DMS153 (cell line): ENCODE results near the gene ZFX.
"Not testable (repeated sequence)": the region's sequence is repeated elsewhere in the genome, so short reads cannot be mapped to it uniquely, and the experiment has no call there.

Experiments
- DNase-seq: peaks from one replicate; lab custom pipeline; 2025; lab: John Stamatoyannopoulos, UW

The ZFX gene

DNA sequence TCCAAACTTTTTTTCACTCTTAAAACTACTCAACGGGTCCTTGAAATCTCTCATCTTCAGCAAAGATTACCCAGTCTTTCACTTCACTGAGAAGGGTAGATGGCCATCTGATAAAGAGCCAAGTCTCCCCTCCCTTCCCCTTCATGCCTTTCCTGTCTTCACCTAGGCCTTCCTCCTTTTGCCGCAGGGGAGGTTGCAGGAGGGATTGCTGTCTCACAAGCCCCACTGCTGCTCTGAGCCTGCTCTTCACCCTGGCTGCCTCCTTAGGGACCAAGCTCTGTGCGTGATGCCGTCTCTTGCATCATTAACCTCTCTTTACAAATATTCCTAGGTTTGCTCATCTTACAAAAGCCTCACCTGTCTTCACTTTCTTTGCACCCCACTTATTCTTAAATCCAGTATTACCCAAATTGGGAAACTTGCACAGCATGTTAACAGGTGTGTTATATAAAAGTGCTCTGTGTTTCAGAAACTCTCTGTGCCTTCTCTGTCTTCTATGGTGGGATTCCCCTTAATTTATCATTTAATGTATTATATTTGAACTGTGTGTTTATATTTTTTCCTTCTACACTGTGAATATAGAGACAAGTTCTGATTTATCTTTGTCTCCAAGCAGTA is 3.8 kb downstream of the ZFX start:
- no peak for DNase-seq

DNA sequence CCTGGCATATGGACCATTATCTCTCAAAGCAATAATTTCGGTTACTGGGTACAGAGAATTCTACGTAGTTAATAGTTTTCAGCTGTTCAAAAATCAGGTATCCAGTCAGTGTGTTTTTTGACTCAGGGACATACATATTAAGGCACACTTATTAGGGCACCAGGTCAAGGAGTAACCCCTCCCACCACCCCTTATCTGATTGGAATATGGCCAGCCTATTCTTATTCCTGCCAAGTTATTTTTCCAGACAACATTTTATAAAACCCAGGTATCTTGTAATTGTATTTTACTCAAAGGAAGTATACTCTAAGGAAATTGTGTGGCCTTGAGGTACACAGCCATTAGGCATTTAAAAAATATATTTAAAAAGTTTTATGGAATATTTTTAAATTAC is 4.3 kb downstream of the ZFX start:
- DNase-seq, result no peak

DNA sequence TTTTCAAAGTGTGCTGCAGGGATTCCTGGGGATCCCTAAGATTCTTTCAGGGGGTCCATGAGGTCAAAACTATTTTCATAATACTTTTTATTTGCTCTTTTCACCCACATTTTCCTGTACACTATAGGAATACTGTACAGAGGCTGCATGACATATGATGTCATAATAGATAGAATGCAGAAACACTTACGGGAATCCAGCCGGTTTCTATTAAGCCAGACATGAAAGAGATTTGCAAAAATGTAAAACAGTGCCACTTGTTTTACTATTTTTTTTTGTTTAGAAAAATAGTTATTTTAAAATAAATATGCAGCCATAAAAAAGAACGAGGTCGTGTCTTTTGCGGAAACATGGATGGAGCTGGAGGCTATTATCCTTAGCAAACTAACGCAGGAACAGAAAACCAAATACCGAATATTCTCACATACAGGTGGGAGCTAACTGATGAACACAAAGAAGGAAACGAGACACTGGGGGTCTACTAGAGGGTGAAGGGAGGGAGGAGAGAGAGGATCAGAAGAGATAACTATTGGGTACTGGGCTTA is 5.0 kb downstream of the ZFX start:
- no peak for DNase-seq

DNA sequence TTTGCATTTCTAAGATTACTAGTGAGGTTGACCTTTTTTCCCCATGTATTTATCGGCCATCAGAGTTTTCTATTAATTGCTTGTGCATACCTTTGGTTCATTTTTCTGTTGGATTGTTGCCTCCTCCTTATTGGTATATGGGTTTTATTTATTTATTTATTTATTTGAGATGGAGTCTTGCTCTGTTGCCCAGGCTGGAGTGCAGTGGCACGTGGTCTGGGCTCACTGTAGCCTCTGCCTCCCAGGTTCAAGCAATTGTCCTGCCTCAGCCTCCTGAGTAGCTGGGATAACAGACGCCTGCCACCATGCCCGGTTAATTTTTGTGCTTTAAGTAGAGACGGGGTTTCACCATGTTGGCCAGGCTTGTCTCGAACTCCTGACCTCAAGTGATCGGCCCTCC is 6.2 kb downstream of the ZFX start:
- not testable (repeated sequence) for DNase-seq

DNA sequence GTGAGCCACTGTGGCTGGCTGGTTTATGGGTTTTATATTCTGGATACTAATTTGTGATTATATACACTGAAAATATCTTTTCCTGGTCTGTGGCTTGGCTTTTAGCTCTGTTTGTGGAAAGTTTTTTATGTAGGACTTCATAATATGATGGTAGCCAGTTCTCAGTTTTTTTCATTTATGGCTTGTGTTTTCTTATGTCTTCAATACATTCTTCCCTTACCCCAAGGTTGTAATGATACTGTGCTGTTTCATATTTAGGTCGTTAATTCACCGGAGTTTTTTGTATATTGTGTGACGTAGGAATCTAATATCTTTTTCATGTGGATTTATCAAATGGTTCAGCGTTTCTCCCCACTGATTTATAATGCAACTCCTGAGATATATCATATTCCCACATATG is 6.6 kb downstream of the ZFX start:
- no peak for DNase-seq

DNA sequence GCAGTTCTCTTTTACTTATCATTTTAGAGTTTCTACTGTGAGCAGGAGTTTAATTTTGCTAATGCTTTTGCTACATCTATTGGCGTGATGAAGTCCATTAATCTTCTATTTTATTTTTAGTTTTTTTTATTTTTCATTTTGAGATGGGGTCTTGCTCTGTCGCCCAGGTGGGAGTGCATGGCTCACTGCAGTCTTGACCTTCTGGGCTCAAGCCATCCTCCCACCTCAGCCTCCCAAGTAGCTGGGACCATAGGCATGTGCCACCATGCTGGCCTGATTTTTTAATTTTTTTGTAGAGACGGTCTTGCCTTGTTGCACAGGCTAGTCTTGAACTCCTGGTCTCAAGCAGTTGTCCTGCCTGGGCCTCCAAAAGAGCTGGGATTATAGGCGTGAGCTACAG is 9.4 kb downstream of the ZFX start:
- DNase-seq, result no peak

DNA sequence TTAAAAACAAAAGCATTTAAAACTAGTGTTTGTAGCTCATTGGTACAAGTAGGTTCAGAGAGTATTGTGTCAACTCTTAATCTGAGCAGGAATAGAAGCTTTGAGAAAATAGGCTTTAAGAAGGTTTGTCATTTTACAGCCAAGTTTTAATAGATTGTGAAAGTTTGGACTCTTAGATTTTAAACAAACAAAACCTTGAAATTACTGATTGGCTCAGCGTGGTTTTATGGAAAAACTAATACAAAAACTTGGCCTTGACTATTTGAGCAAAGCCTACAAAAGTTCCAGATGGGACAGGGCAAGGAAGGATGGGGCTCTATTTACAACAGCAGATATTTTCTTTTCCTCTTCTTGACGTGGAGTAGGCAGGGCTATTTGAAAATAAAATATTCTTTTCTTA is 16.5 kb downstream of the ZFX start:
- no peak for DNase-seq

DNA sequence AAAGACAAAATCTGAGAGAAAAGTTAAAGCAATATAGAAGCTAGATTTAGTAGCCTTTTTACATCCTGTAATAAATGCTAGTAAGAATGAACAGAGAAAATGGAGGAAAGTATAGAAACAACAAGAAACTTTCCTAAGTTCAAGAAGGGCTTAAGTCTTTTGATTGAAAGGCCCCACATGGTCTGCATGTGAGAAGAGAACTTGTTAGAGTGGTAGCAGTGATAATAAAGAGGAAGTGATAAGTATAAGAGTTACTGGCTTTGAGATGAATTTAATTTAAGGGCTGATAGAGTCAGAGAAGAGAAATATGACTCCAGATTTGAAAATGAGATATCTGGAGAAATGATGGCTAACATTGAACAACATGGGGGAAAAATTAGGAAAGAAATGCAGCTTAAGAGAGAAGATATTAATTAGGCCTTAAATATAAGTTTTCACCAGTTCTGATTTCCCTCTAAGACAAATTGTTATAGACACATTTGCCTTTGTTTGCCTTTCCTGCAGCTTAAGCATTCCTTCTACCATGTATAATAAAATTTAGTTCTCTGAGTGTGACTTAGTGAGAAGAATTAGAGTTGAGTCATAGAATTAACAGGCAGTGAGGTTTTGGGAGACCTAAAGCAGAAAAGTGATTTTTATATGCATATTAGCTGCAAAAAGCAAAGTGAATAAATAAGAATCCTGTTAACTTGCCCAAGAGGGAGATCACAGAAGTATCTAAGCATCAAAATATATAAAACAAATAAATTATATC is 18.4 kb downstream of the ZFX start:
- DNase-seq, result no peak

DNA sequence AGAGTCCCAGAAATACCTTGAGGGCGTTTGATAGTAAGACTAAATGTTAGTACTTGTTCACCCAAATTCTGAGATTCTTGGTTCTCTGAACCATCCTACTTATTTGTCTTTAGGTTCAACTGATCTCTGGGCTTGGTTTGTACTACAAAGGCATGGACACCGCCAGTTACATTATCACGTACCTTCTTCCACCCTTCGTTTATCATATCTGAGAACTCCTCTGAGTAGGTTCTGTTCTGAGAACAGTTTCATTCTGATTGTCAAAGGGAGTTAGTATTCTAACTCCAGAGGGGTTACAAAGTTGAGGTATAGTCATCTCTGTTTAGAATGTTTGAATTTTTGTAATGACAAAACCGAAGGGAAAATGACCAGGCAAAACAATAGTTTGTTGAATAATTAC is 19.3 kb downstream of the ZFX start:
- DNase-seq, result no peak

DNA sequence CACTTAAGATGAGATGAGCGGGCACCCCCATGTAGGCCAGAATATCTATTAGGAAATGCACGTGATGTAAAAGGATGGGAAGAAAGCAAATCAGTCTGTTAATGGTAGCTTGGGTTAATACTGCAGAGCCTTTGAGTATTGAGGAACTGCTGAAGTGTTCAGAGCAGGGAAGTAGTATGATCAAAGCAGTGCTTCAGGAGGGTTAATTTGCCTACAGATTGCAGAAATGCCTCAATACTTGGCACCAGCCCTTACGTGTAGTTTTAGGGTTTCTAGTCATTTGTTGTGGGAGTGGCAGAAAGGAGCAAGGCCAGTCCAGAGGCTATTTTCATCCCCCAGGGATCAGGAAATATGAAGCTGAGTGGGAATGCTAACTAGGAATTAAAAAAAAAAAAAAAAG is 19.7 kb downstream of the ZFX start:
- DNase-seq, result no peak

DNA sequence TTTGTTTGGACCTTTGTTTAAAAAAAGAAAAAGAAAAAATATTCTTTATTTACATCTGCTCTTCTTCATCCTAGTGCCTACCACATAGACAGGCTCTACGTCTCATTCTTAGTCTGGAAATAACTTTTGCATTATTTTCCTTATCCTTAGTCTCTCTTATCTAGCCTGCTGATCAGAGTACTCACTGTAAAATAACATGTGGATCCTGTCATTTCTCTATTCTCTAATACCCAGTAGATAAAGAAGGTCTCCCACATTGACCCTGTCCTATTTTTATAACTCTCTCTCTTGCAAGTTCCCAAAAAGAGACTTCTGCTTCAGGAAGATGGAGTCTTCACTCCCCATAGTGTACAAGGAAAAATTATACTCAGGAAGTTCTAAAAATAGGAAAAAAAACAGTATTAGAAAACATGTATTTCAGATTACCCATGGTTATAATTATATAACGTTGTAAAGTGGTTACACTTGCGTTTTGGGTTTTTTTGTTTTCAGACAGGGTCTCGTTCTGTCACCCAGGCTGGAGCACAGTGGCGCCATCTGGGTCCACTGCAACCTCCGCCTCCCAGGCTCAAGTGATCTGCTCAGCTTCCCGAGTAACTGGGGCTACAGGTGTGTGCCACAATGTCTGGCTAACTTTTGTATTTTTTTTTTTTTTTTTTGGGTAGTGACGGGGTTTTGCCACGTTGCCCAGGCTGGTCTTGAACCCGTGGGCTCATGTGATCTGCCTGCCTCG is 23.8 kb downstream of the ZFX start:
- DNase-seq, result no peak

DNA sequence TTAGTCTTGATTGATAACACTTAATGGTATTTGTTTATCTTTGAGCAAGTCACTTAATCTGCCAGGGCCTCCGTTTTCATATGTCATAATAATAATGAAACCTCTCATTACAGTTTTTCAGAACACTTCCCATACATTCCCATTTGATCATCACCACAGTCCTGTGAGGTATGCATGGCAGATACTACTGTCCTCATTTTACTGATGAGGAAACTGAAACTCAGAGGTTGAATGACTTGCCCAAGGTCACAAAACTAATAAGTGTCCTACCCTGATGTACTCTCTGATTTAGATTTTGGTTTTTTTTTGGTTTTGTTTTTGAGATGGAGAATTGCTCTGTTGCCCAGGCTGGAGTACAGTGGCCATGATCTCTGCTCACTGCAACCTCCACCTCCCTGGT is 25.7 kb downstream of the ZFX start:
- no peak for DNase-seq

DNA sequence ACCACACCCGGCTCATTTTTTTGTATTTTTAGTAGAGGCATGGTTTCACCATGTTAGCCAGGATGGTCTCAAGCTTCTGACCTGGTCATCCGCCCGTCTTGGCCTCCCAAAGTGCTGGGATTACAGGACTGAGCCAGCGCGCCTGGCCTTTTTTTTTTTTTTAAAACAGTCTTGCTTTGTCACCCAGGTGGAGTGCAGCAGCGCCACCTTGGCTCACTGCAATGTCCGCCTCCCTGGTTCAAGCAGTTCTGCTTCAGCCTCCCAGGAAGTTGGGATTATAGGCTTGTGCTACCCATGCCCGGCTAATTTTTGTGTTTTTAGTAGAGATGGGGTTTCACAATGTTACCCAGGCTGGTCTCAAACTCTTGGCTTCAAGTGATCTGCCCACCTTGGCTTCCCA is 28.9 kb downstream of the ZFX start:
- DNase-seq, result no peak

DNA sequence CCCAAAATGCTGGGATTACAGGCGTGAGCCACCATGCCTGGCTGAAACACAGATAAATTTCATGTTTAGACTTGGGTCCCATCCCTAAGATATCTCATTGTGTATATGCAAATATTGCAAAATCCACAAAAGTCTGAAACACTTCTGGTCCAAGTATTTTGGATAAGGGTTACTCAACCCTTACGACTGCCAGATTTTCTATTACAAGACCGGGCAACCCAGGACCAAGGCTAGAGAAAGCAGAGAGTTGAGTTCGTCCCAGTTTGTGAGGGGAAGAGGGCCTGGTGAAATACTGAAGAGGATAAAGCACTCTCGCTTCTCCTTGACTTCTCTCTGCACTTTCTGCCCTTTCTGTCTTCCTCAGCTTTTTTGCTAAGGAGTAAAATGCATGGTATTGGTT is 34.5 kb downstream of the ZFX start:
- no peak for DNase-seq

DNA sequence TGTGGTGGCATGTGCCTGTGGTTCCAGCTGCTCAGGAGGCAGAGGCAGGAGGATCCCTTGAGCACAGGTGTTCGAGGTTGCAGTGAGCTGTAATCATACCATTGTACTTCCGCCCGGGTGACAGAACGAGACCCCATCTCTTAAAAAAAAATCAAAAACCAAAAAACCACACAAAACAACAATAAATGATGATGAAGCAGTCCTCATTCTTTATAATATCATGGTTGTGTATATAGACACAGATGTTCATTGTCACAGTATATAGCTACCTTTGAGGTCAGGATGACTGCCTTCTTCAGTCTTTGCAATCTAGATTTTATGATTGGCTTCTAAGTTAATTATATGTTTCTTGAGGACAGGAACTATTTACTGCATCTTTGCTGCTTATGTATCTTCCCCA is 37.0 kb downstream of the ZFX start:
- DNase-seq, result no peak

DNA sequence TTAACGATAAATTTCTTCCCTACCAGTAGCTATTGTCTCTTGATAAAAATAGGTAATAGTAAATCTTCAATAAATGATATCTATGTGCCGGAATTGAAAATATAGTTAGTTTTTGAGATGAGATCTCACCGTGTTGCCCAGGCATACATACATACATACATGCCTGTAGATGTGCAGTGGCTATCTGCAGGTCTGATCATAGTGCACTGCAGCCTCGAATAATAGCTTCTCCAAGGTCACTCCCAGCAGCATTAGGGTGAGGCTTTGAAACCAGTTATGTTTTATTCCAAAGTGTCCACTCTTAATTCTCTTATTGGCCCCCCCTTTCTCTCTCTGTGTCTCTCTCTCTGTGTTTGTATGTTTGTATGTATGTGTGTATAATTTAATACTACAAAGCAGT is 37.5 kb downstream of the ZFX start:
- DNase-seq, result no peak

DNA sequence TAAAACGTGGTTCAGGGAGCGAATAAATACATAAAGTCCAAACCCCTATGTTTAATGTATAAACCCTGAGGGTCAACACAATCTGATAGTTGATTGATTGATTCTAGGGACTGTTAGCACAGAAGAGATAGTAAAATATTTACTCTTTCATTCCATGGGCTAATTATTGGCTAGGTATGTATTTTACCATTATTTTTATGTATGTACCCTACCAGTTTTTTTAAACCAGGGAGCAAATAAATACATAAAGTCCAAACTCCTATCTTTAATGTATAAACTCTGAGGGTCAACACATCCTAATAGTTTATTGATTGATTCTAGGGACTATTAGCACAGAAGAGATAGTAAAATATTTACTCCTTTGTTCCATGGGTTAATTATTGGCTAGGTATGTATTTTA is 40.0 kb downstream of the ZFX start:
- no peak for DNase-seq

DNA sequence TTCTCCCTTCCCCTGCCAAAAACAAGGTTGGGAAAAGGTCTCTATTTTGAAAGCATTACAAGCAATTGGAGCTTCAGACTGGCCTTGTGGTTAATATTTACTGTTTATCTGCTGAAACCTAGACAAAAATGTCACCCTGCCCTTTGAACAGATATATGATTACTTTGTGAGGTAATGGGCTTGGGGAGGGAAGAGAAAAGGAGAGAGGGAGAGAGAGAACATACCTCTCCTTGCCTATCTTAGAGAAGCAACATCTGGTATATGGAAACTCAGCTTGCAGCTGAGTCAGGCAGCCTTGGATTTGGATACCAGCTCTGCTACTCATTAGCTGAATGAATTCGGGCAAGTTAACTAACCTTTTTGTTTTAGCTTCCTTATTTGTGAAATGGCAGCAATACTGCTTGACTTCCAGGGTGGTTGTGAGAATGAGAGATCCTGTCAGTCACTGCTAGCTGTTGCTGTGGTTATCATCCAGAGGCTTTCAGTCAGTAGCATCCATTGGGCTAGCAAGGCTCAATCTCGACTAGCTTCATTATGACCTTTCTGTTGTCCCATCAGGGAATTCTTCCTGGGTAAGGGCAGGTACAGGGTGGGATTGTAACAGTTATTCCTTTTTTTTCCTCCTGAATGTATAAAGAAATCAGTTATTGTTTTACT is 41.1 kb downstream of the ZFX start:
- DNase-seq, result no peak

DNA sequence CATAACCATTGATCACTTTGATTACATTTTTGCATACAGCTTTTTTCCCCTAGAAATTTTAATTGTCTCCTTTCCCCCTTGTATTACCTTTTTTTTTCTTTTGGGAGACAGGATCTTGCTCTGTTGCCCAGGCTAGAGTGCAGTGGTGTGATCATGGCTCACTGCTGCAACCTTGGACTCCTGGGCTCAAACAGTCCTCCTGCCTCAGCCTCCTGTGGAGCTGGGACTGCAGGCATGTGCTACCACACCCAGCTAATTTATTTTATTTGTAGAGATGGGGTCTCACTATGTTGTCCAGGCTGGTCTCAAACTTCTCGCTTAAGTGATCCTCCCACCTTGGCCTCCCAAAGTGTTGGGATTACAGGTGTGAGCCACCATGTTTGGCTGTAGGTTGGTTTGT is 47.0 kb downstream of the ZFX start:
- no peak for DNase-seq

DNA sequence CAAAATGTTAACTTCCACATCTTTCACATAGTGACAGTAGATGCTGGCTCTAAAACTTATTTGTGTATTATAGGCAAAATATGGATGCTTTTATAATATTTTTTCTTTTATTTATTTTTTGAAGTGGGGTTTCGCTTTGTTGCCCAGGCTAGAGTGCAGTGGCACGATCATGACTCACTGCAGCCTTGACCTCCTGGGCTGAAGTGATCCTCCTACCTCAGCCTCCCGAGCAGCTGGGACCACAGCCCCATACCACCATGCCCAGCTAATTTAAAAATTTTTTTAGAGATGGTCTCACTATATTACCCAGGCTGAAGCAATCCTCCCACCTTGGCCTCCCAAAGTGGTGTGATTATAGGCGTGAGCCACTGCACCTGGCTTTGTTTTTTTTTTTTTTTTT is 48.6 kb downstream of the ZFX start:
- DNase-seq, result no peak

DNA sequence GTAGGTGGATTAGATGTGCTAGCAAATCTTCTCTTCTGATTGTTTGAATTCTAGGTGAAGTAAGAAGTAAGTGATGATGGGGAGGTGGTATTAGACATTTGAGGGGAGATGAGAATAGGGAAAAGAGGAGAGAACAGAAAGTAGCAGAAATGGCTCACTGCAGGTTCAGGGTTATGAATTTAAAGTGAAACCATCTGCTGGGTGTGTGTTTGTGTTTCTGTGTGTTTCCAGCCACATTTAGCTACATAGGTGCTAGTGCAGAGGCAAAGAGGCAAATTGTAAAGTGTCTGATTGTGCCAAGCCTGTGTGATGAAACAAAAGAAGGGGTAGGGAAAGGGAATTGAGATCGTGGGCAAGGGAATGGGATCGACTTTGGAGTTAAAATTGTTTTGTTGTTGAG is 50.6 kb downstream of the ZFX start:
- DNase-seq, result no peak

DNA sequence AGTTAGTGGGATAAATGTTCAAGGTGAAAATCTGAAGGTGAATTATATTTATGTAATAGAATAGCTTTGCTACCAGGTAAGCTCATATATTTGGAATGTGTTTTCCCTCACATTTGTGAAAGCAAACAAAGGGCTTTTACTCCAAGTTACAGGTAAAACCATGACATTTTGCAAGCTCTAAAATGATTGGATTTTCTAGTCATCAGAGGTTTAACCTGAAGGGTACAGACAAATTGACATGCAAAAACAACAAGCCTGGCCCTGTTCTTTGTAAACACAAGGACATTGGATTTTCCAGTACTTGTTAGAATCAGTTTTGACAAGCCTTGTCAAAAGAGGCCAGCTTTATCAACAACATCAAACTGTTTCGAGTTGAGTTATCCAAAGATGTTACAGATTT is 51.7 kb downstream of the ZFX start:
- DNase-seq, result no peak
